HepG2 (cell line): ENCODE results near the gene SLC38A9. TPM values are rescaled to one million over a fixed set of nuclear protein-coding genes. Genes with fewer than 3 reads are reported as not detected.

Experiments used
- ATAC-seq: fragments of 200-7000 bp; cut with Tn5 transposase; 3 replicates; pipeline ENCODE4 v1.9.1; 2020; ENCODE audit warnings: mild to moderate bottlenecking, moderate library complexity
- BruUV-seq: library from RNA; stranded (reverse); fragments of 400-500 nt; replicated peaks from 2 replicates; lab custom pipeline; 2021; lab: Mats Ljungman, UMichigan
- CTCF ChIA-PET: fragments of 300-600 bp; formaldehyde crosslinking; extraction: SDS; loops from one replicate; lab custom pipeline; 2021; ENCODE audit warnings: low total read pairs, inconsistent platforms, low intra/inter-chr PET ratio; lab: Yijun Ruan, JAX
- POLR2A ChIA-PET: fragments of 350-600 bp; sonication (Branson Sonifier 250); formaldehyde crosslinking; loops from one replicate; lab custom pipeline; 2020; ENCODE audit warnings: antibody characterized with exemption, inconsistent platforms; lab: Yijun Ruan, JAX
- DNase-seq: peaks from one replicate; pipeline ENCODE4 v3.0.0-alpha.2; 2015; ENCODE audit warnings: low spot score
- FAIRE-seq: peaks from 3 replicates; lab custom pipeline; 2011; peaks lifted over from hg19 to GRCh38; lab: Jason Lieb, UNC
- H2AFZ ChIP-seq: one replicate; pipeline ENCODE4 v1.6.1; 2011; ENCODE audit warnings: low read length, inconsistent platforms
- H3K27ac ChIP-seq: fragments of 300-600 bp; 3 replicates; pipeline ENCODE4 v1.8.0; 2011; ENCODE audit warnings: mixed run types, mild to moderate bottlenecking, mixed read lengths, low read length, inconsistent platforms; ENCODE audit not compliant: insufficient read depth; ENCODE audit errors: extremely low read length
- H3K27me3 ChIP-seq, 2 experiments: fragments of 200-600 bp in 1 of 2; 2 replicates in 1 of 2; 3 replicates in 1 of 2; pipeline versions ENCODE4 v1.6.0 to v1.8.0; 2011; ENCODE audit warnings: low read length in 2 of 2, mild to moderate bottlenecking in 2 of 2, moderate library complexity in 2 of 2, inconsistent platforms in 1 of 2; ENCODE audit not compliant: insufficient read depth in 2 of 2, control insufficient read depth in 1 of 2
- H3K36me3 ChIP-seq, 2 experiments: fragments of 200-600 bp in 1 of 2; replicated peaks in 1 of 2; 2 replicates in 1 of 2; 3 replicates in 1 of 2; pipeline versions ENCODE4 v1.5.1 to v1.8.0; 2011; ENCODE audit warnings: low read length in 2 of 2, inconsistent platforms in 1 of 2; ENCODE audit not compliant: insufficient read depth in 2 of 2, control insufficient read depth in 1 of 2
- H3K4me1 ChIP-seq: 2 replicates; pipeline ENCODE4 v1.5.1; 2012; ENCODE audit warnings: low read length, inconsistent platforms; ENCODE audit not compliant: insufficient read depth
- H3K4me2 ChIP-seq: 2 replicates; pipeline ENCODE4 v1.6.0; 2011; ENCODE audit warnings: low read depth, low read length, inconsistent platforms
- H3K4me3 ChIP-seq, 3 experiments: fragments of 200-600 bp in 1 of 3; sonication (generic), shearing (Covaris generic) in 1 of 3; replicated peaks in 1 of 3; 2 replicates each; pipeline ENCODE4 v1.5.1; 2011 to 2016; ENCODE audit warnings: low read length in 3 of 3, inconsistent platforms in 2 of 3, low read depth in 2 of 3, mild to moderate bottlenecking in 2 of 3, control low read depth in 1 of 3, mixed read lengths in 1 of 3; ENCODE audit not compliant: insufficient read depth in 1 of 3
- H3K79me2 ChIP-seq: one replicate; pipeline ENCODE4 v1.6.1; 2011; ENCODE audit warnings: low read length, inconsistent platforms; ENCODE audit not compliant: insufficient read depth
- H3K9ac ChIP-seq: 2 replicates; pipeline ENCODE4 v1.6.0; 2011; ENCODE audit warnings: mild to moderate bottlenecking, low read depth, low read length, inconsistent platforms; ENCODE audit not compliant: insufficient read depth
- H3K9me3 ChIP-seq: 2 replicates; pipeline ENCODE4 v1.5.1; 2012; ENCODE audit warnings: mild to moderate bottlenecking, low read length
- H4K20me1 ChIP-seq: 2 replicates; pipeline ENCODE4 v1.6.0; 2011; ENCODE audit warnings: inconsistent platforms, mild to moderate bottlenecking, low read length, moderate library complexity; ENCODE audit not compliant: insufficient read depth
- ARNT2 ChIP-seq: sonication (generic); formaldehyde crosslinking; IDR thresholded peaks from 2 replicates; pipeline ENCODE4 v1.8.0; 2022; ENCODE audit warnings: mild to moderate bottlenecking, low read depth, missing genetic modification reagents, moderate library complexity
- FOSL1 ChIP-seq: sonication (generic); formaldehyde crosslinking; IDR thresholded peaks from 2 replicates; pipeline ENCODE4 v1.9.0; 2021; ENCODE audit warnings: missing genetic modification reagents, borderline replicate concordance
- GFI1 ChIP-seq: sonication (generic); formaldehyde crosslinking; IDR thresholded peaks from 2 replicates; pipeline ENCODE4 v1.5.0; 2020; ENCODE audit warnings: missing genetic modification reagents, mild to moderate bottlenecking, borderline replicate concordance
- MAFK ChIP-seq, 2 experiments: IDR thresholded peaks in 1 of 2; conservative IDR thresholded peaks in 1 of 2; 2 replicates each; pipeline ENCODE4 v1.6.1; 2011; ENCODE audit warnings: improper control_type of control experiment in 2 of 2, low read length in 2 of 2
- MTA3 ChIP-seq: sonication (generic); formaldehyde crosslinking; IDR thresholded peaks from 2 replicates; pipeline ENCODE4 v1.4.0; 2020; ENCODE audit warnings: missing genetic modification reagents
- ZBTB7A ChIP-seq: sonication (generic); formaldehyde crosslinking; IDR thresholded peaks from 2 replicates; pipeline ENCODE4 v1.8.0; 2022; ENCODE audit warnings: mild to moderate bottlenecking, missing genetic modification reagents
- ZNF329 ChIP-seq: sonication (generic); formaldehyde crosslinking; IDR thresholded peaks from 2 replicates; pipeline ENCODE4 v1.9.0; 2021; ENCODE audit warnings: low read depth, mild to moderate bottlenecking, missing genetic modification reagents
- ZNF672 ChIP-seq: sonication (generic); formaldehyde crosslinking; IDR thresholded peaks from 2 replicates; pipeline ENCODE4 v1.8.1; 2022; ENCODE audit warnings: missing genetic modification reagents
- WGBS: methylation state at CpG from one replicate; pipeline ENCODE4 v1.1.6; 2017; ENCODE audit warnings: low lambda C conversion rate; 5-methylcytosine and 5-hydroxymethylcytosine counted together
- in situ Hi-C: cut with HindIII; loops from 2 replicates; pipeline ENCODE4 v1.10.0; 2017; ENCODE audit warnings: low pct_unique_long_range_greater_than_20kb; ENCODE audit not compliant: extremely low pct_ligation_motif_present
- intact Hi-C: fragments of 100-400 bp; cut with micrococcal nuclease; formaldehyde crosslinking; loops from one replicate; pipeline ENCODE4 v1.10.0; 2022; ENCODE audit not compliant: unreplicated experiment
- polyA plus RNA-seq, 8 experiments: library from polyadenylated mRNA; depleted of rRNA in 3 of 8; stranded (reverse) in 7 of 8; unstranded in 1 of 8; fragments of >200 nt; fragmentation: Illumina TruSeq in 4 of 8; extraction: Trizol in 4 of 8; gene quantifications; 2 replicates each; pipeline versions ENCODE4 v1.2.1 to v1.2.3, GENCODE V29; 2011 to 2016; ENCODE audit warnings: low read depth in 4 of 8, missing spikeins in 1 of 8, mixed read lengths in 1 of 8; ENCODE audit not compliant: insufficient read depth in 1 of 8
- total RNA-seq, 5 experiments: library from RNA; depleted of rRNA; stranded (reverse); fragments of >200 nt; fragmentation: Illumina TruSeq; extraction: Trizol; gene quantifications; 2 replicates each; pipeline ENCODE4 v1.2.3, GENCODE V29; 2016; ENCODE audit warnings: low read depth in 1 of 5
- TF ChIP-seq, protein P1 (sequence below): sonication (generic); formaldehyde crosslinking; IDR thresholded peaks from 2 replicates; pipeline ENCODE4 v1.5.0; 2020; ENCODE audit warnings: mild to moderate bottlenecking, missing genetic modification reagents, borderline replicate concordance
- TF ChIP-seq, protein P2 (sequence below): conservative IDR thresholded peaks from 2 replicates; pipeline ENCODE4 v1.6.1; 2018; ENCODE audit warnings: missing genetic modification reagents
- TF ChIP-seq, protein P3 (sequence below): sonication (generic); formaldehyde crosslinking; IDR thresholded peaks from 2 replicates; pipeline ENCODE4 v1.4.0; 2020; ENCODE audit warnings: missing genetic modification reagents
- TF ChIP-seq, protein P4 (sequence below): sonication (generic); formaldehyde crosslinking; IDR thresholded peaks from 2 replicates; pipeline ENCODE4 v1.8.0; 2022; ENCODE audit warnings: mild to moderate bottlenecking, missing genetic modification reagents, borderline replicate concordance

SLC38A9 gene
- total and polyA plus RNA-seq, 2 of the 13 experiments (the other 11 are each of a cell fraction or from before 2014, with no cell fraction given) = 19.3 to 36.0 TPM

DNA sequence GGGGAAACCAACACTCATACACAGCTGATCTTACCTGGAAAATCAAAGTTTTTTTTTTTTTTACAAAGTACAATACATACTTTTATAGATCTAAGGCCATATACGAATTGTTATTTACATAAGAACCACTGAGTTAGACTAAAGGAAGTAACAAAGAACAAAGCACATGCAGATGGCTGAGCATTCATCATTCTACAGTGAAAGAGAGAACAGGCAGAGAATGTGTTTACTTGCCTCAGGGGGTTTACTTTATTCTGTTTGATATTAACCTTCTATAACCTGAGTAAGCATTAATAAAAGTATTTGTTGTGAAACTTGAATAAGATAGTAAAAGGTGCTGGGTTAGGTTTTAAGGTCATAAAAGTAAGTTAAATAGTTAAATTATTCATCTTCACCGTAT lies 54.7 kb downstream of the SLC38A9 start:
- no peak overlapping the region for H3K9ac ChIP-seq
- in situ Hi-C loops = no loop called here
- no peaks in the 10 kb centered on the region for H3K9me3 ChIP-seq
- no peak overlapping the region for H2AFZ ChIP-seq
- no peak overlapping the region for H3K4me3 ChIP-seq
- H3K4me2 ChIP-seq = no peak overlapping the region
- FAIRE-seq = no peak
- TF ChIP-seq ZNF672 = no peak
- no peak for TF ChIP-seq MAFK (conservative IDR thresholded peaks at IDR 0.05 in 1 of 2, IDR thresholded peaks at IDR 0.05 in 1 of 2; ENCODE audit: low read length in 2 of 2)
- TF ChIP-seq, protein P1, sequence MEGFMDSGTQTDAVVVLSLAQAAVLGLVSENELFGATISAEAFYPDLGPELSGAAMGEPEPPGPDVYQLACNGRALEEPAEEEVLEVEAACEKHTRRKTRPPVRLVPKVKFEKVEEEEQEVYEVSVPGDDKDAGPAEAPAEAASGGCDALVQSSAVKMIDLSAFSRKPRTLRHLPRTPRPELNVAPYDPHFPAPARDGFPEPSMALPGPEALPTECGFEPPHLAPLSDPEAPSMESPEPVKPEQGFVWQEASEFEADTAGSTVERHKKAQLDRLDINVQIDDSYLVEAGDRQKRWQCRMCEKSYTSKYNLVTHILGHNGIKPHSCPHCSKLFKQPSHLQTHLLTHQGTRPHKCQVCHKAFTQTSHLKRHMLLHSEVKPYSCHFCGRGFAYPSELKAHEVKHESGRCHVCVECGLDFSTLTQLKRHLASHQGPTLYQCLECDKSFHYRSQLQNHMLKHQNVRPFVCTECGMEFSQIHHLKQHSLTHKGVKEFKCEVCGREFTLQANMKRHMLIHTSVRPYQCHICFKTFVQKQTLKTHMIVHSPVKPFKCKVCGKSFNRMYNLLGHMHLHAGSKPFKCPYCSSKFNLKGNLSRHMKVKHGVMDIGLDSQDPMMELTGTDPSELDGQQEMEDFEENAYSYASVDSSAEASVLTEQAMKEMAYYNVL (CRISPR knock-in tag) = no peak
- no peak for TF ChIP-seq ARNT2 (CRISPR knock-in tag)
- no peak for TF ChIP-seq GFI1 (CRISPR knock-in tag)
- no peak for TF ChIP-seq FOSL1 (CRISPR knock-in tag)
- TF ChIP-seq, protein P2, sequence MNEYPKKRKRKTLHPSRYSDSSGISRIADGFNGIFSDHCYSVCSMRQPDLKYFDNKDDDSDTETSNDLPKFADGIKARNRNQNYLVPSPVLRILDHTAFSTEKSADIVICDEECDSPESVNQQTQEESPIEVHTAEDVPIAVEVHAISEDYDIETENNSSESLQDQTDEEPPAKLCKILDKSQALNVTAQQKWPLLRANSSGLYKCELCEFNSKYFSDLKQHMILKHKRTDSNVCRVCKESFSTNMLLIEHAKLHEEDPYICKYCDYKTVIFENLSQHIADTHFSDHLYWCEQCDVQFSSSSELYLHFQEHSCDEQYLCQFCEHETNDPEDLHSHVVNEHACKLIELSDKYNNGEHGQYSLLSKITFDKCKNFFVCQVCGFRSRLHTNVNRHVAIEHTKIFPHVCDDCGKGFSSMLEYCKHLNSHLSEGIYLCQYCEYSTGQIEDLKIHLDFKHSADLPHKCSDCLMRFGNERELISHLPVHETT (CRISPR knock-in tag) = no peak
- TF ChIP-seq, protein P3, sequence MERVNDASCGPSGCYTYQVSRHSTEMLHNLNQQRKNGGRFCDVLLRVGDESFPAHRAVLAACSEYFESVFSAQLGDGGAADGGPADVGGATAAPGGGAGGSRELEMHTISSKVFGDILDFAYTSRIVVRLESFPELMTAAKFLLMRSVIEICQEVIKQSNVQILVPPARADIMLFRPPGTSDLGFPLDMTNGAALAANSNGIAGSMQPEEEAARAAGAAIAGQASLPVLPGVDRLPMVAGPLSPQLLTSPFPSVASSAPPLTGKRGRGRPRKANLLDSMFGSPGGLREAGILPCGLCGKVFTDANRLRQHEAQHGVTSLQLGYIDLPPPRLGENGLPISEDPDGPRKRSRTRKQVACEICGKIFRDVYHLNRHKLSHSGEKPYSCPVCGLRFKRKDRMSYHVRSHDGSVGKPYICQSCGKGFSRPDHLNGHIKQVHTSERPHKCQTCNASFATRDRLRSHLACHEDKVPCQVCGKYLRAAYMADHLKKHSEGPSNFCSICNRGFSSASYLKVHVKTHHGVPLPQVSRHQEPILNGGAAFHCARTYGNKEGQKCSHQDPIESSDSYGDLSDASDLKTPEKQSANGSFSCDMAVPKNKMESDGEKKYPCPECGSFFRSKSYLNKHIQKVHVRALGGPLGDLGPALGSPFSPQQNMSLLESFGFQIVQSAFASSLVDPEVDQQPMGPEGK (CRISPR knock-in tag) = no peak
- no peak for TF ChIP-seq ZNF329 (CRISPR knock-in tag)
- no peak for TF ChIP-seq ZBTB7A (CRISPR knock-in tag)
- TF ChIP-seq, protein P4, sequence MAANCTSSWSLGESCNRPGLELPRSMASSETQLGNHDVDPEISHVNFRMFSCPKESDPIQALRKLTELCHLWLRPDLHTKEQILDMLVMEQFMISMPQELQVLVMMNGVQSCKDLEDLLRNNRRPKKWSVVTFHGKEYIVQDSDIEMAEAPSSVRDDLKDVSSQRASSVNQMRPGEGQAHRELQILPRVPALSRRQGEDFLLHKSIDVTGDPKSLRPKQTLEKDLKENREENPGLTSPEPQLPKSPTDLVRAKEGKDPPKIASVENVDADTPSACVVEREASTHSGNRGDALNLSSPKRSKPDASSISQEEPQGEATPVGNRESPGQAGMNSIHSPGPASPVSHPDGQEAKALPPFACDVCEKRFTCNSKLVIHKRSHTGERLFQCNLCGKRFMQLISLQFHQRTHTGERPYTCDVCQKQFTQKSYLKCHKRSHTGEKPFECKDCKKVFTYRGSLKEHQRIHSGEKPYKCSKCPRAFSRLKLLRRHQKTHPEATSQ (CRISPR knock-in tag) = no peak
- TF ChIP-seq MTA3 (CRISPR knock-in tag) = no peak
- TF ChIP-seq, all 625 proteins: peak for 0
- Histone ChIP-seq H3K4me1 (no peaks in the 10 kb centered on the region), H3K27me3 (no peaks in the 10 kb centered on the region), H4K20me1 (no peaks in the 10 kb centered on the region), H3K36me3 (peaks cover 0 to 7% of the 10 kb centered on the region in 2 experiments; a peak in 1 of 5 replicates), H3K27ac (no peak overlapping the region), H3K79me2 (no peaks in the 10 kb centered on the region)
- WGBS = 85% methylated on average over 2 of the region's 2 CpGs
- ChIA-PET CTCF (no interaction called here), POLR2A (no interaction called here)
- intact Hi-C loops = no loop called here
- no peak for DNase-seq
- BruUV-seq = no TSS peak
- no peak for ATAC-seq
